Measurements from ENCODE around the gene MRPL27.

Gene MRPL27

DNA sequence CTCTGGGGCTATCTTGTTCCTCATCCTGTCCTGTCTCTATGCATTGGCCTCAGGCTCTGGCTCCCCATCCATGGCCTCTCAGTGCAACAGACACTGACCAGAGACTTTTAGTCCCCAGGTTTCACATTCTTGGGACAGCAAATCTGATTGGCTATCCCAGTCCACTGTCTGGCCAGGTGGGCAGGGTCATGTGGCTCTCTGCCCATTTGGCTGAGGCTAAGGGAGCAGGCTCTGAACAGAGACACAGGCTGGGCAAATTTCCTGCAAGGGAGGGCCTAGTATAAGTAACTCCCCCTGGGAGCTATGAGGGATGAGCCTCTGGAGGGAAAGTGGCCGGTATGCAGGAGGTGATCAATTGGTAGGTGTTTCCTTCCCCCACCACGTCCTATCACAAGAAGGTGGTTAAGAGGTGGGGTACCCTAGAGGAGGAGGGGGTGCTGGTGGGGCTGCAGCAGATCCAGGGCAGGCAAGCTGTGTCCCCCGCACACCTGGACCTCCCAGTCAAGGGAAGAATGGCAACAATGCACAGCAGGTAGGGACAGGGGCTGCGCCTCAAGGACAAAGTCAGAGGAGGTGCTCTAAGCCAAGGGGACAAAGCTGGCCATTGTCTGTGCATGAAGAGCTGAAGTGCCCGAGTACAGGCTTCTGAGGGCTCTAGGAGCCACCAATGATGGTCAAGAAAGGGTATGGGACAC lies 13.8 kb downstream of the MRPL27 start:
- H3K36me3 ChIP-seq (ENCODE audit: control insufficient read depth, insufficient read depth, low read length): peaks cover 67% of the 10 kb centered on the region
- H3K4me1 ChIP-seq (ENCODE audit: control insufficient read depth, insufficient read depth, low read length): peaks cover 16% of the 10 kb centered on the region
- no peaks in the 10 kb centered on the region for H3K9me3 ChIP-seq (ENCODE audit: control insufficient read depth, insufficient read depth, low read length)
- no peaks in the 10 kb centered on the region for H3K27me3 ChIP-seq (ENCODE audit: control insufficient read depth, insufficient read depth, low read length)
- no peak overlapping the region for H3K4me3 ChIP-seq (ENCODE audit: low read depth, low read length)
- no peak overlapping the region for H3K9ac ChIP-seq (ENCODE audit: low read depth, low read length)
- H3K27ac ChIP-seq (ENCODE audit: low read depth, low read length): no peak overlapping the region

DNA sequence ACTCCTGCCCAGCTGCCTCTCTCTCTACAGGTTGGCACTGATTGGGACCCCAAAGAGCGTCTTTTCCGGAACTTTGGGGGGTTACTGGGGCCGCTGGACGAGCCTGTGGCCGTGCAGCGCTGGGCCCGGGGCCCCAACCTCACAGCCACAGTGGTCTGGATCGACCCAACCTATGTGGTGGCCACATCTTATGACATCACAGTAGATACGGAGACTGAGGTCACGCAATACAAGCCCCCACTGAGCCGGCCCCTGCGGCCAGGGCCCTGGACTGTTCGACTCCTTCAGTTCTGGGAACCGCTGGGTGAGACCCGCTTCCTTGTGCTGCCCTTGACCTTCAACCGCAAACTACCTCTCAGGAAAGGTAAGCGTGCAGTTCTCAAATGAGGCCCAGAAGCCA lies 14.8 kb downstream of the MRPL27 start:
- H3K4me3 ChIP-seq (ENCODE audit: low read depth, low read length): no peak overlapping the region
- peaks cover 72% of the 10 kb centered on the region for H3K36me3 ChIP-seq (ENCODE audit: control insufficient read depth, insufficient read depth, low read length)
- no peak overlapping the region for H3K27ac ChIP-seq (ENCODE audit: low read depth, low read length)
- no peaks in the 10 kb centered on the region for H3K9me3 ChIP-seq (ENCODE audit: control insufficient read depth, insufficient read depth, low read length)
- no peak overlapping the region for H3K9ac ChIP-seq (ENCODE audit: low read depth, low read length)
- H3K4me1 ChIP-seq (ENCODE audit: control insufficient read depth, insufficient read depth, low read length): peaks cover 8% of the 10 kb centered on the region
- no peaks in the 10 kb centered on the region for H3K27me3 ChIP-seq (ENCODE audit: control insufficient read depth, insufficient read depth, low read length)

DNA sequence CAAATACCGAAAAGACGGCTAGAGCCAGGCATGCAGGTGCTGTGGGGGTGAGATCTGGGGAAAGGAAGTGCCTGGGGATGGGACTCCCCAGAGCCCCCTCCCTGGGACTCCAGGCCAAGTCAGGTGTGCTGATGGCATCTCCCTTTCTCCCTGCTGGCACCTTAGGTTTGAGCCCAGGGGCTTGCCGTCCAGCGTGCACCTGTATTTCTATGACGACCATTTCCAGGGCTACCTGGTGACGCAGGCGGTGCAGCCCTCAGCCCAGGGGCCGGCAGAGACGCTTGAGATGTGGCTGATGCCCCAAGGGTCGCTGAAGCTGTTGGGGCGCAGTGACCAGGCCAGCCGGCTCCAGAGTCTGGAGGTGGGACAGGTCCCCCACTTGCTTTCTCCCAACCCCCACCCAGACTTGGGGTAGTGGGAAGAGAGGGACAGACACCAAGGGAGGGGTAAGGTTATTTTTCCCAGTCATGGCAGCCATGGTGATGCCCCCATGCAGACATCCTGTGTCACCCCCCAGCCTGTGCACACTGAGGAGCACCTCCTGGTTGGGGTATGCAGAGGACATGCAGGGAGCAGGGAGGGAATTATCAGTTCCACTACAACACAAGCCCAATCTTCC lies 16.0 kb downstream of the MRPL27 start:
- peaks cover 72% of the 10 kb centered on the region for H3K36me3 ChIP-seq (ENCODE audit: control insufficient read depth, insufficient read depth, low read length)
- H3K4me1 ChIP-seq (ENCODE audit: control insufficient read depth, insufficient read depth, low read length): peaks cover under 1% of the 10 kb centered on the region; the same call in 1 of the 2 replicates
- no peak overlapping the region for H3K9ac ChIP-seq (ENCODE audit: low read depth, low read length)
- H3K27ac ChIP-seq (ENCODE audit: low read depth, low read length): no peak overlapping the region
- H3K27me3 ChIP-seq (ENCODE audit: control insufficient read depth, insufficient read depth, low read length): no peaks in the 10 kb centered on the region
- H3K4me3 ChIP-seq (ENCODE audit: low read depth, low read length): no peak overlapping the region
- H3K9me3 ChIP-seq (ENCODE audit: control insufficient read depth, insufficient read depth, low read length): no peaks in the 10 kb centered on the region

DNA sequence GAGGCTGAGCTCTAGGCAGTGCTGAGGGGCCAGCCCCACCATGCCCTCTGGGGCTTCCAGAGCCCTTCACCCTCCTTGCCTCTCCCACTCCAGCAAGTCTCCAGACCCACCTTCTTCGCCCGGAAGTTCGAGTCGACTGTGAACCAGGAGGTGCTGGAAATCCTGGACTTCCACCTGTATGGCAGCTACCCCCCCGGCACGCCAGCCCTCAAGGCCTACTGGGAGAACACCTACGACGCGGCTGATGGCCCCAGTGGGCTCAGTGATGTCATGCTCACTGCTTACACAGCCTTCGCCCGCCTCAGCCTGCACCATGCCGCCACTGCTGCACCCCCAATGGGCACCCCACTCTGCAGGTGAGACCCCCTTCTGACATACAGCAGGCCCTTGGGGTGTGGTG lies 16.6 kb downstream of the MRPL27 start:
- no peaks in the 10 kb centered on the region for H3K27me3 ChIP-seq (ENCODE audit: control insufficient read depth, insufficient read depth, low read length)
- H3K4me1 ChIP-seq (ENCODE audit: control insufficient read depth, insufficient read depth, low read length): no peaks in the 10 kb centered on the region
- H3K27ac ChIP-seq (ENCODE audit: low read depth, low read length): no peak overlapping the region
- H3K36me3 ChIP-seq (ENCODE audit: control insufficient read depth, insufficient read depth, low read length): peaks cover 72% of the 10 kb centered on the region
- H3K4me3 ChIP-seq (ENCODE audit: low read depth, low read length): no peak overlapping the region
- H3K9me3 ChIP-seq (ENCODE audit: control insufficient read depth, insufficient read depth, low read length): no peaks in the 10 kb centered on the region
- no peak overlapping the region for H3K9ac ChIP-seq (ENCODE audit: low read depth, low read length)

DNA sequence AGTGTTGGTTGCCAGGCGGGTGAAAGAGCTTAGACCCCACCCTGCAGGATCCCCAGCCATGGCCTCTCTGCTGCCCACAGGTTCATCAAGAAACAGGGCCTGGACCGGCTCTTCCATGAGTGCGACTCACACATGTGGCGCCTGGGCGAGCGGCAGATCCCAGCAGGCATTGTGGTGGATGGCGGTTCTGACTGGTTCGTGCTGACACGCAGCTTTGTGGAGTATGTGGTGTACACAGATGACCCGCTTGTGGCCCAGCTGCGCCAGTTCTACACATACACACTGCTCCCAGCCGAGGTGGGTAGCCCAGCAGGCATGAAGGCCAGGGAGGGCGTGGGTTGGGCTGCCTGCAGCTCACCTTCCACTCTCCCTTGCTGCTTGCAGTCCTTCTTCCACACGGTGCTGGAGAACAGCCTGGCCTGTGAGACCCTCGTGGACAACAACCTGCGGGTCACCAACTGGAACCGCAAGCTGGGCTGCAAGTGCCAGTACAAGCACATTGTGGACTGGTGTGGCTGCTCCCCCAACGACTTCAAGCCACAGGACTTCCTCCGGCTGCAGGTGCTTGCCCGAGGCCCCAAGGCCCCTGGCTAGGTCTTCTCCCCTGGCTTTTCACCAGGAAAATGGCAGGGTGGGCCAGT lies 17.2 kb downstream of the MRPL27 start:
- Histone ChIP-seq H3K27ac (ENCODE audit: low read depth, low read length) (no peak overlapping the region), H3K36me3 (ENCODE audit: control insufficient read depth, insufficient read depth, low read length) (peaks cover 68% of the 10 kb centered on the region), H3K4me1 (ENCODE audit: control insufficient read depth, insufficient read depth, low read length) (no peaks in the 10 kb centered on the region), H3K9me3 (ENCODE audit: control insufficient read depth, insufficient read depth, low read length) (no peaks in the 10 kb centered on the region), H3K9ac (ENCODE audit: low read depth, low read length) (no peak overlapping the region), H3K27me3 (ENCODE audit: control insufficient read depth, insufficient read depth, low read length) (no peaks in the 10 kb centered on the region), H3K4me3 (ENCODE audit: low read depth, low read length) (no peak overlapping the region)

DNA sequence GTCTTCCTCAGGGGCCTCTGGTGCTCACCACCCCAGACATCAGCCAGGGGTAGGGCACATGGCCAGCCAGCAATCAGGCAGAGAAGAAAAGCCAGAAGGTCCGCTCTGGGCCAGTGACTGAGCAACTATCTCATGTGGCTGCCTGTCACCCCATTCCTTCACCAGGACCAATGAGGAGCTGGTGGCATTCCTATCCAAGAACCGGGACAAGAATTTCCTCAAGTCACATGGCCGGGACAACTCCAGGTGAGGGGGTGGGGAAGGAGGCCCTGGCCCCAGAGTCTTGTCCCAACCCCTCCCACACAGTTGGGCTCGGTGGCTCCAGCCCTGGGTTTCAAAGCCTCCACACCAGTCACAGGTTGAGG lies 17.7 kb downstream of the MRPL27 start:
- Histone ChIP-seq H3K4me1 (ENCODE audit: control insufficient read depth, insufficient read depth, low read length) (no peaks in the 10 kb centered on the region), H3K9ac (ENCODE audit: low read depth, low read length) (no peak overlapping the region), H3K27me3 (ENCODE audit: control insufficient read depth, insufficient read depth, low read length) (no peaks in the 10 kb centered on the region), H3K4me3 (ENCODE audit: low read depth, low read length) (no peak overlapping the region), H3K9me3 (ENCODE audit: control insufficient read depth, insufficient read depth, low read length) (no peaks in the 10 kb centered on the region), H3K27ac (ENCODE audit: low read depth, low read length) (no peak overlapping the region), H3K36me3 (ENCODE audit: control insufficient read depth, insufficient read depth, low read length) (peaks cover 64% of the 10 kb centered on the region)

DNA sequence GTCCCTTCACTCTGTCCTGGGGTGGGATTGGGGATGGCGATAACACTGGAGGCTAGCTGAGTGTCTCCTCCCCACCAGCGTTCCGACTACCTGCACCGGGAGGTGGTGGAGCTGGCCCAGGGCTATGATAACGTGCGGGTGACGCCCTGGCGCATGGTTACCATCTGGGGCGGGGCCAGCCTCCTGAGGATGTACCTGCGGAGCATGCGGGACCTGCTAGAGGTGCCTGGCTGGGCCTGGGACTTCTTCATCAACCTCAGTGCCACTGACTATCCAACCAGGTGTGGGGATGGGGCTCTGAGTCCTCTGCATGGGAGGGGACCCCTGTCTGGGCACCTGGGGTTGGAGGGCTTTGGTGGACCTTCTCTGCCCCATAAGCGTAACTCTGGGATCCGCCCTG lies 18.2 kb downstream of the MRPL27 start:
- H3K36me3 ChIP-seq (ENCODE audit: control insufficient read depth, insufficient read depth, low read length): peaks cover 59% of the 10 kb centered on the region
- H3K9ac ChIP-seq (ENCODE audit: low read depth, low read length): no peak overlapping the region
- H3K27me3 ChIP-seq (ENCODE audit: control insufficient read depth, insufficient read depth, low read length): no peaks in the 10 kb centered on the region
- H3K4me1 ChIP-seq (ENCODE audit: control insufficient read depth, insufficient read depth, low read length): no peaks in the 10 kb centered on the region
- H3K9me3 ChIP-seq (ENCODE audit: control insufficient read depth, insufficient read depth, low read length): no peaks in the 10 kb centered on the region
- H3K4me3 ChIP-seq (ENCODE audit: low read depth, low read length): no peak overlapping the region
- H3K27ac ChIP-seq (ENCODE audit: low read depth, low read length): no peak overlapping the region

DNA sequence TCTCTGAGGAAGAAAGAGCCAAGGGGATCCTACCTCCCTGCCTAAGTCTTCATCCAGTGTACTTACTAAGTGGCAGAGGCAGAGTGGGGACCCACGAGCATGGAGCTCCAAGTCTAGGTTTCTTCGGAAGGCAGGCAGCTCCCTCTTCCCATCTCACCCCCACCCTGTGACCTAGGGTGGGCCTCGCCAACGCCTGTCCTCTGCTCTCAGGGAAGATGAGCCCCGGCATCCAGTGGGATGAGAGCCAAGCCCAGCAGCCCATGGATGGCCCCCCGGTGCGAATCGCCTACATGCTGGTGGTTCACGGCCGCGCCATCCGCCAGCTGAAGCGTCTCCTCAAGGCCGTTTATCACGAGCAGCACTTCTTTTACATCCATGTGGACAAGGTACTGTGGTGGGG lies 18.8 kb downstream of the MRPL27 start:
- Histone ChIP-seq H3K9ac (ENCODE audit: low read depth, low read length) (no peak overlapping the region), H3K9me3 (ENCODE audit: control insufficient read depth, insufficient read depth, low read length) (no peaks in the 10 kb centered on the region), H3K27ac (ENCODE audit: low read depth, low read length) (no peak overlapping the region), H3K27me3 (ENCODE audit: control insufficient read depth, insufficient read depth, low read length) (no peaks in the 10 kb centered on the region), H3K4me1 (ENCODE audit: control insufficient read depth, insufficient read depth, low read length) (no peaks in the 10 kb centered on the region), H3K4me3 (ENCODE audit: low read depth, low read length) (no peak overlapping the region), H3K36me3 (ENCODE audit: control insufficient read depth, insufficient read depth, low read length) (peaks cover 53% of the 10 kb centered on the region)

DNA sequence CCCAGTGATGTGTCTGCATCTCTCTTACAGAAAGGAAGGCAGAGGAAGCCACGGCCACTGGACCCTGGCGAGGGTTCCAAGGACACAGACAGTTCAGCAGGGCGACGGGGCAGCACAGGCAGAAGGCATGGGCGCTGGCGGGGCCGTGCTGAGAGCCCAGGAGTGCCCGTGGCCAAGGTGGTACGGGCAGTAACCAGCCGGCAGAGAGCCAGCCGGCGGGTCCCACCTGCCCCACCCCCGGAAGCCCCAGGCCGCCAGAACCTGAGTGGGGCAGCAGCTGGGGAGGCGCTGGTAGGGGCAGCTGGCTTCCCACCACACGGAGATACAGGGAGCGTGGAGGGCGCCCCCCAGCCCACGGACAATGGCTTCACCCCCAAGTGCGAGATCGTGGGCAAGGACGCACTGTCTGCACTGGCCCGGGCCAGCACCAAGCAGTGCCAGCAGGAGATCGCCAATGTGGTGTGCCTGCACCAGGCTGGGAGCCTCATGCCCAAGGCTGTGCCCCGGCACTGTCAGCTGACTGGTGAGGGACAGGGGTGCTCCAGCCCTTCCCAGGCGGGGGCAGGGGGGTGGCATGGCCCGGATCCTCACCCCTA lies 19.3 kb downstream of the MRPL27 start:
- no peaks in the 10 kb centered on the region for H3K4me1 ChIP-seq (ENCODE audit: control insufficient read depth, insufficient read depth, low read length)
- no peak overlapping the region for H3K27ac ChIP-seq (ENCODE audit: low read depth, low read length)
- no peaks in the 10 kb centered on the region for H3K27me3 ChIP-seq (ENCODE audit: control insufficient read depth, insufficient read depth, low read length)
- H3K9ac ChIP-seq (ENCODE audit: low read depth, low read length): no peak overlapping the region
- H3K4me3 ChIP-seq (ENCODE audit: low read depth, low read length): no peak overlapping the region
- H3K9me3 ChIP-seq (ENCODE audit: control insufficient read depth, insufficient read depth, low read length): no peaks in the 10 kb centered on the region
- H3K36me3 ChIP-seq (ENCODE audit: control insufficient read depth, insufficient read depth, low read length): peaks cover 48% of the 10 kb centered on the region

DNA sequence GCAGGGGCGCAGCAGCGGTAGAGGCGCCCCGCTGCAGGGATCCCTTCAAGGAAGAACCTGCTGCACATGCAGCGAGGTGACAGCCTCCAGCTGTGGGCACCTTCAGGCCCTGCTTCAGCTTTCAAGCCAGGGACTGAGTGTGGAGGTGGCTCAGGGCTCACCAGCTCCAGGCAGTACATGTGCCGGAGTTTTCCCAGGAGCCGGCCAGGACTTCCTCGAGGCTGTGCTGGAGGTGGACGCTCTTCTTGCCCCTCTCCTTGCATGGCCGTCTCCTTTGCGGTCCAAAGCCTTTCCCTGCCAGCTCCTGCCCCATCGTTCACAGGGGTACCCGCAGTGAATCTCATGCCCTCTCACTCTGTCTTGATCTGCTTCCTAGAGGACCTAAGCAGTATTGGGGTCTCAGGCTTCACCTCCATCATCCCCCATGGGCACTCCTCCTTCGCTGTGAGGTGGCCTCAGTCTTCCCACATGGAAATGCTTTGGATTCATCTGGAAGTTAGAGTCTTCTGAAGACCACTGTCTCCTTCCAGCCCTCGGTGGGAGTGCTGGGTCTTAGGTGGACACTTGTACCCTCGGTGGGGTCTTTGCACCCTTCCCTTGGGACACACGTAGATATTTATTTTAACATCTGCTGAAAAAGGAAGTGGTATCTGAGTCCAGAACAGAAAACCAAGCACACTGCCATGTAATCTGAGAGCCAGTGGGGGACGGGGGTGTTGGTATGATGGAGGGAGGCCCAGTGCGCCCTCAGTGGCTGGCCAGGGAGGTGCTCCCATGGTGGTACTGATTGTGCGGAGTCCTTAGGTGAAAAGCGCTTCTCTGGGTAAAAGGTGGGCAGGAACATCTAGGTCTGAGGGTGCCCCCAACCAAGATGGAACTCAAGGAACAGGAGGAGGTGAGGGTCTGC lies 20.0 kb downstream of the MRPL27 start:
- H3K9me3 ChIP-seq (ENCODE audit: control insufficient read depth, insufficient read depth, low read length): no peaks in the 10 kb centered on the region
- H3K9ac ChIP-seq (ENCODE audit: low read depth, low read length): no peak overlapping the region
- H3K27ac ChIP-seq (ENCODE audit: low read depth, low read length): no peak overlapping the region
- H3K4me1 ChIP-seq (ENCODE audit: control insufficient read depth, insufficient read depth, low read length): peaks cover 6% of the 10 kb centered on the region
- H3K27me3 ChIP-seq (ENCODE audit: control insufficient read depth, insufficient read depth, low read length): no peaks in the 10 kb centered on the region
- no peak overlapping the region for H3K4me3 ChIP-seq (ENCODE audit: low read depth, low read length)
- H3K36me3 ChIP-seq (ENCODE audit: control insufficient read depth, insufficient read depth, low read length): peaks cover 43% of the 10 kb centered on the region
